ENCODE results near the gene MCOLN1. TPM values are rescaled to one million over a fixed set of nuclear protein-coding genes. Genes with fewer than 3 reads are reported as not detected.
"Not testable (repeated sequence)": the region's sequence is repeated elsewhere in the genome, so short reads cannot be mapped to it uniquely, and the experiment has no call there.

MCOLN1 gene
- total RNA-seq, 1 donor from 2014 or later, result 5.8 TPM

DNA sequence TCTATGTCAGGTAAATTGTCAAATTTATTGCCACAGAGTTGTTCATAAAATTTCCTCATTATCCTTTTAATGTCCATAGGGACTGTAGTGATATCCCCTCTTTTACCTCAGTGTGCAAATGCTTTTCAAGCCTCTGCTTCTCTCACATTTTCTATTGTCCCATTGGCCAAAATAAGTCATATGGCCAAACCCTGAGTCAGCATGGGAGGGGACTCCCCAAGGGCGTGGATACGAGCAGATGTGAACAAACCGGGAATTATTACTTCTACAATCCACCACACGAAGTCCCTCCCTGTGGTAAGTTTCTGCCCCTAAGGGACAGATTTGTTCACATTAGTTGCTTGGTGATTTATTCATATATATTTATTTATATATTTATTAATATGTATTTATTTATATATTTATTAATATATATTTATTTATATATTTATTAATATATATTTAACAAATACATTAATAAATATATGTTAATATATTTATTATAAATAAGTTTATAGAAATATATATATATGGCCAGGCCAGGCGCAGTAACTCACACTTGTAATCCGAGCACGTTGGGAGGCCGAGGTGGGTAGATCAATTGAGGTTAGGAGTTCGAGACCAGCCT is 53.1 kb downstream of the MCOLN1 start:
- no peak for DNase-seq (ENCODE audit: low spot score)

DNA sequence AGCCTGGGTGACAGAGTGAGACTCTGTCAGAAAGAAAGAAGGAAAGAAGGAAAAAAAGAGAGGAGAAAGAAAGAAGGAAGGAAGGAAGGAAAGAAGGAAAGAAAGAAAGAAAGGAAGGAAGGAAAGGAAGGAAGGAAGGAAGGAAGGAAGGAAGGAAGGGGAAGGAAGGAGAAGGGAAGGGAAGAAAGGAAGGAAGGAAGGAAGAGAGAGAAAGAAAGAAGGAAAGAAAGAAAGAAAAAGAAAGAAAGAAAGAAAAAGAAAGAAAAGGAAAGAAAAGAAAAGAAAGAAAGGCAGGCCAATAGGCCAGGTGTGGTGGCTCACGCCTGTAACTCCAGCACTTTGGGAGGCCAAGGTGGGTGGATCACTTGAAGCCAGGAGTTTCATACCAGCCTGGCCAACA is 55.0 kb downstream of the MCOLN1 start:
- not testable (repeated sequence) for DNase-seq (ENCODE audit: low spot score)

DNA sequence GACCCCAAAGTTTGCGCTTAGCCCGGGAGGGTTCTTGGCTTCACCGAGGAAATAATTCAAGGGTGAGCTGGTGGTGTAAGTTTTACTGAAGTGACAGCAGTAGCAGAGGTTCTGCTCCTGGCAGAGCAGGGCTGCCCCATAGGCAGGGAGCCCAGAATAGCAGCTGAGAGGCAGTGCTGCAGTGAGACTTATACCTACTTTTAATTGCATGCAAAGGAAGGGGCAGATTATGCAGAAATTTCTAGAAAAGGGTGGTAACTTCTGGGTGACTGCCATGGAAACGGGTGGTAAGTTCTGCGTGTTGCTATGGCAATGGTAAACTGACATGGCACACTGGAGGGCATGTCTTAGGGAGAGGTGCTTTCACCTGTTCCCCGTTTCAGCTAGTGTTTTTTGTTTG is 55.7 kb downstream of the MCOLN1 start:
- DNase-seq (ENCODE audit: low spot score), result no peak

DNA sequence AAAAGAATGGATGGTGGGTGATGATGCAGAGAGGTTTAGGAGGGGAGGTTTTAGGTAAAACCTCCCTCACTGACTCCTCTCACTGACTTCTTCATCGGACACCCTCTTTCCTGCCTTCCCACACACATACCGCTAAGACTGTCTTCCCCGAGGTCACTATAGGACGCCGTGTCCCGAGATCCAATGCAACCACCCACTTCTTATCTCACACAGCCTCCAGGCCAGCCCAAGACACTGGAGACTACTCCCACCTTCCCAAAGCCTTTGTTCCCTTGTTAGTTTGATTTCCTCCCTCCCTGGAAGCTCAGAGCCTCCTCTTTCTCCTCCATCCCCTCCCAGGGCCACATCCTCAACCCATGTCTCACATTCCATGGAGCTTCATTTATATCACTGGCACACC is 56.8 kb downstream of the MCOLN1 start:
- no peak for DNase-seq (ENCODE audit: low spot score)

DNA sequence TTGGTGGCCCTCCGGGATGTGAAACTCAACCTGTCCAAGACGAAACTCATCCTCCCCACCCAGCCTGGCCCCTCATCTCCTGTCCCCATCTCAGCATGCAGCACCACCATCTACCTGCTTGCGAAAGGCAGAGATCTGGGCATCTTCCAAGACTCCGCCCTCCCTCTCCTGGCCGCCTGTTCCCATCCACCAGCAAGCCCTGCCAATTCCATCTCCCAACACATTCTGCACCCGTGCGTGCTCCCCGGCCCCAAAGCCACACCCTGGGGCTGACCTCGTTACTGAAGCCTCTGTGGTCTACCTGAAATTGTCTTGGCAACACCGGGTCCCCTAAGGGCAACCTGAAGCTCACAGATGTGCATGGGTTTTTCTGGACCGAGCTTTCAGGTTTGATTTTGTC is 60.0 kb downstream of the MCOLN1 start:
- DNase-seq (ENCODE audit: low spot score), result no peak

Other genes with a start within 250 kb of the MCOLN1 start
- gene INSR, start 228.2 kb upstream of the MCOLN1 start, total RNA-seq (ENCODE audit: insufficient read depth, low replicate concordance), result 36.8 TPM
- gene ARHGEF18, start 173.7 kb upstream of the MCOLN1 start, total RNA-seq (ENCODE audit: insufficient read depth, low replicate concordance), result 53.0 TPM
- not detected for gene PEX11G, start 33.6 kb upstream of the MCOLN1 start, total RNA-seq (ENCODE audit: insufficient read depth, low replicate concordance)
- 29.9 TPM for gene ZNF358, start 6.5 kb upstream of the MCOLN1 start, total RNA-seq (ENCODE audit: insufficient read depth, low replicate concordance)
- gene PNPLA6, start 13.1 kb downstream of the MCOLN1 start, total RNA-seq (ENCODE audit: insufficient read depth, low replicate concordance), result 35.6 TPM
- 1.2 TPM for gene CAMSAP3, start 73.2 kb downstream of the MCOLN1 start, total RNA-seq (ENCODE audit: insufficient read depth, low replicate concordance)
- 18.3 TPM for gene XAB2, start 106.9 kb downstream of the MCOLN1 start, total RNA-seq (ENCODE audit: insufficient read depth, low replicate concordance)
- 25.5 TPM for gene PET100, start 107.2 kb downstream of the MCOLN1 start, total RNA-seq (ENCODE audit: insufficient read depth, low replicate concordance)
- gene PCP2, start 111.1 kb downstream of the MCOLN1 start, total RNA-seq (ENCODE audit: insufficient read depth, low replicate concordance), result not detected
- 8.4 TPM for gene STXBP2, start 114.5 kb downstream of the MCOLN1 start, total RNA-seq (ENCODE audit: insufficient read depth, low replicate concordance)
- not detected for gene RETN, start 146.4 kb downstream of the MCOLN1 start, total RNA-seq (ENCODE audit: insufficient read depth, low replicate concordance)
- gene MCEMP1, start 154.5 kb downstream of the MCOLN1 start, total RNA-seq (ENCODE audit: insufficient read depth, low replicate concordance), result 0.96 TPM
- 19.3 TPM for gene TRAPPC5, start 158.2 kb downstream of the MCOLN1 start, total RNA-seq (ENCODE audit: insufficient read depth, low replicate concordance)
- gene FCER2, start 179.5 kb downstream of the MCOLN1 start, total RNA-seq (ENCODE audit: insufficient read depth, low replicate concordance), result not detected
- gene CLEC4G, start 209.5 kb downstream of the MCOLN1 start, total RNA-seq (ENCODE audit: insufficient read depth, low replicate concordance), result 1.2 TPM
- gene CD209, start 224.9 kb downstream of the MCOLN1 start, total RNA-seq (ENCODE audit: insufficient read depth, low replicate concordance), result 17.8 TPM
- gene CLEC4M, start 240.6 kb downstream of the MCOLN1 start, total RNA-seq (ENCODE audit: insufficient read depth, low replicate concordance), result 1.7 TPM